Measurements from ENCODE around the gene C6orf118. TPM values are rescaled to one million over a fixed set of nuclear protein-coding genes. Genes with fewer than 3 reads are reported as not detected.

The C6orf118 gene
- total RNA-seq, 1 experiment from 2014 or later: not detected

- H2BK15ac ChIP-seq (ENCODE audit: low read depth, low read length): no peak overlapping the region
- no peak overlapping the region for H3K27ac ChIP-seq (ENCODE audit: insufficient read length, low read depth, low read length)
- H3K27me3 ChIP-seq (ENCODE audit: insufficient read depth, low read length): no peaks in the 10 kb centered on the region
- H4K20me1 ChIP-seq (ENCODE audit: control insufficient read depth, insufficient read depth, insufficient read length): no peaks in the 10 kb centered on the region
- no peak overlapping the region for H3K18ac ChIP-seq (ENCODE audit: insufficient read length, low read depth, low read length)
- H2BK12ac ChIP-seq (ENCODE audit: insufficient read length, low read depth, low read length): no peak overlapping the region
- H3K56ac ChIP-seq (ENCODE audit: insufficient read length, low read depth, low read length): no peak overlapping the region
- no peaks in the 10 kb centered on the region for H3K9me3 Mint-ChIP-seq
- H3K36me3 Mint-ChIP-seq (ENCODE audit: insufficient read depth in 1 of 3, low read depth in 3 of 3): no peaks in the 10 kb centered on the region; a peak in 1 of 7 replicates
- H2BK120ac ChIP-seq (ENCODE audit: low read depth, low read length, poor library complexity, severe bottlenecking): no peak overlapping the region
- H4K91ac ChIP-seq (ENCODE audit: insufficient read length, low read depth, low read length): no peak overlapping the region
- no CpG with 5 or more reads among the region's 2 CpGs for WGBS (ENCODE audit: extremely low coverage, insufficient read length, low lambda C conversion rate)
- no peak overlapping the region for H2AFZ ChIP-seq (ENCODE audit: low read length)
- H3K14ac ChIP-seq (ENCODE audit: insufficient read depth, low read length): no peak overlapping the region
- H3K23me2 ChIP-seq (ENCODE audit: insufficient read length, low read depth, low read length, poor library complexity, severe bottlenecking): no peaks in the 10 kb centered on the region
- H3K4me2 ChIP-seq (ENCODE audit: insufficient read depth, insufficient read length, low read length): no peak overlapping the region
- H2BK20ac ChIP-seq (ENCODE audit: low read depth, low read length, poor library complexity, severe bottlenecking): no peak overlapping the region
- H2BK5ac ChIP-seq (ENCODE audit: insufficient read length, low read length): no peak overlapping the region
- no peak overlapping the region; a peak in 1 of 7 replicates for H3K27ac Mint-ChIP-seq
- H3K4me3 Mint-ChIP-seq: no peak overlapping the region
- peaks cover 13% of the 10 kb centered on the region in 2 experiments for H3K4me1 Mint-ChIP-seq
- H2AK5ac ChIP-seq (ENCODE audit: insufficient read length, low read length): no peak overlapping the region
- H3K9me3 ChIP-seq (ENCODE audit: control insufficient read depth, low read depth, low read length): no peaks in the 10 kb centered on the region
- H4K5ac ChIP-seq (ENCODE audit: insufficient read length, low read depth, low read length): no peak overlapping the region
- no peak for TF ChIP-seq CTCF (conservative IDR thresholded peaks at IDR 0.05)
- no peak overlapping the region for H3K9ac ChIP-seq (ENCODE audit: extremely low read depth, insufficient read length, low read length)
- no peaks in the 10 kb centered on the region for H3K79me1 ChIP-seq (ENCODE audit: insufficient read depth, low read depth, low read length, poor library complexity, severe bottlenecking)
- no peak overlapping the region for H4K8ac ChIP-seq (replicated peaks; ENCODE audit: insufficient read length, low read depth, low read length)
- no peak overlapping the region for H3T11ph ChIP-seq (ENCODE audit: low read length)
- no peaks in the 10 kb centered on the region for H3K79me2 ChIP-seq (ENCODE audit: insufficient read depth, low read length)
- no peak for DNase-seq
- H3K4me1 ChIP-seq (ENCODE audit: insufficient read depth, low read length): no peaks in the 10 kb centered on the region
- no peak overlapping the region for H3K4ac ChIP-seq (ENCODE audit: low read depth, low read length)
- no peak overlapping the region for H3K23ac ChIP-seq (ENCODE audit: insufficient read length, low read depth, low read length)
- no peaks in the 10 kb centered on the region for H3K27me3 Mint-ChIP-seq (ENCODE audit: low read depth)
Measured at GRCh38 chr6:165245701-165246100, 63.7 kb downstream of the C6orf118 start.

Data from H9 (cell line).